Measurements from ENCODE around the gene XXYLT1. TPM values are rescaled to one million over a fixed set of nuclear protein-coding genes. Genes with fewer than 3 reads are reported as not detected.

XXYLT1 gene
- total RNA-seq, 1 experiment from 2014 or later = 29.4 TPM

DNA sequence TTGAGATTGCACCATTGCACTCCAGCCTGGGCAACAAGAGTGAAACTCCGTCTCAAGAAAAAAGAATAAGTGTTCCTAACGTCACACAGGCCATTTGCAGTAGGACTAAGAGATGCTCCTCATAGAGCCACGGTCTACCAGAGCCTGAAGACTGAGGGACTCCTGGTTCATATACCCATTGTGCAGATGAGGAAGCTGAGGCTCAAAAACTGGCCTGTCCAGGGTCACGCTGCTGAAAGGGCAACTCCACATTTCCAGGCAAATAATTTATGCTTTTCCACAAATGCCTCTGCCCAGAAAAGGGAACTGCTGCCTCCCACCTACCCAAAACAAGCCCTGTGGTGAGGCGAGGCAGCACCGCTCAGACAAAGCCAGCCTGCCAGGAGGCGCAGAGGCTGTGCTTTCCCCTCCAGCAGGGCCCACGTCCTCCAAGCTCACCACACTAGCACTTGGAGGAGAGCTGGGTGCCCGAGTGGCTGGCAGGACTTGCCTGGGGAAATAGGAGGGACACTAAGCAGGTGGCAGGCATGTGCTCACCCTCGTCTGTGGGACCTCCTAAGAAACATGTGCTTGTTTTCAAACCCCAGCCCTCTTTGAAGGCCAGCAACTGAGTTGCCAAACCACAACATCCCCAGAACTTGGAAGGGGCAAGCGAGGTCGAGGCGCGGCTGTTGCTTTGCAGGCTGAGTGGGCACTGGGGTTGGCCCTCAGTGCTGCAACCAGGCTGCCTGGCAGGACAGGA is 195.6 kb downstream of the XXYLT1 start:
- in situ Hi-C loops (cut with HindIII; ENCODE audit: low pct_unique_long_range_greater_than_20kb, low sequenced_read_pairs) = no loop called here
- DNase-seq (ENCODE audit: low read depth) = no peak

DNA sequence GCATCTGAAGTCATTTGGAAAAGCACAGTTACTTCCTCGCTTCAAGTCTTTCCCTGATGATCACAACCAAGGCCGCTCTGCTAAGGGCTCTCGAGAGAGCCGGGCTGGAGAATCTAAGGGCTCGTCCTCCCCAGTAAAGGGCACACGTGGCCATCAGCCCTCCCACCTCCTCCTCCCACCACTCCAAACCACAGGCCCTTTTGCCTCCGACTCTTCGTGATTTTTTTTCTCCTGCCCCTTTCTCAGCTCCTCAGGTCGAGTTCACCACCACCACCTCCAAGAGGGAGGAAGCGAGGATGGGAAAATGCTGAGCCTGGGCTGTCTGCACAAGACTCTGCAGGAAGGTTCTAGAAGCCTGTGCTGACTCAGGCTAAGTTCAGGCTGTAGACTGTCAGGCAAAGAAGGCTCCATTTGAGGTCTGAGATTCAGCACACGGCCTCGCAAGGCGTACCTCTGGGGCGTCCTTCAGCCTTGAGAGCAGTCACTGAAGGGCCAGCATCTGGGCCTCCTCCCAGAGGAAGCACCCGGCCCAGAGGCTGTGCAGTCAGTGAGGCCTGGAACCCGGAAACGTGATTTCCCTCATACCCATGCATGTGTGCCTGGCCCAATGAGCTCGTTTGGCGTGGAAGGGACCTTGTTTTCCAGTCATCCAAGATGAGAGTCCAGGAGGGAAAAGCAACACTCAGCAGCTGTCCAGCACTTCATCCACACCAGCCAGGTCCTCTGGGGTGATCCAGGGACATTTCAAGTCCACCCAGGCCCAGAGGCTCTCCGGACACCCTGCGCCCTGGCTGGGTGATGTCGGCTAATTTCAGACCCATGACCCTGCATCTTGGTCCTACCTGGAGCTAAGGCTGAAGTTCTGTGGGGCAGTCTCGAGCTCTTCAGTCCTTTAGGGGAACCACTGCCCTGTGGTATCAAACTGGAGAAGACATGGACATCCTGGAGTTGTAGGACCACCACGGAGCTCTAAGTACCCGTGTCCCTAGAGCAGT is 196.8 kb downstream of the XXYLT1 start:
- no peak for DNase-seq (ENCODE audit: low read depth)
- in situ Hi-C loops (cut with HindIII; ENCODE audit: low pct_unique_long_range_greater_than_20kb, low sequenced_read_pairs) = no loop called here

DNA sequence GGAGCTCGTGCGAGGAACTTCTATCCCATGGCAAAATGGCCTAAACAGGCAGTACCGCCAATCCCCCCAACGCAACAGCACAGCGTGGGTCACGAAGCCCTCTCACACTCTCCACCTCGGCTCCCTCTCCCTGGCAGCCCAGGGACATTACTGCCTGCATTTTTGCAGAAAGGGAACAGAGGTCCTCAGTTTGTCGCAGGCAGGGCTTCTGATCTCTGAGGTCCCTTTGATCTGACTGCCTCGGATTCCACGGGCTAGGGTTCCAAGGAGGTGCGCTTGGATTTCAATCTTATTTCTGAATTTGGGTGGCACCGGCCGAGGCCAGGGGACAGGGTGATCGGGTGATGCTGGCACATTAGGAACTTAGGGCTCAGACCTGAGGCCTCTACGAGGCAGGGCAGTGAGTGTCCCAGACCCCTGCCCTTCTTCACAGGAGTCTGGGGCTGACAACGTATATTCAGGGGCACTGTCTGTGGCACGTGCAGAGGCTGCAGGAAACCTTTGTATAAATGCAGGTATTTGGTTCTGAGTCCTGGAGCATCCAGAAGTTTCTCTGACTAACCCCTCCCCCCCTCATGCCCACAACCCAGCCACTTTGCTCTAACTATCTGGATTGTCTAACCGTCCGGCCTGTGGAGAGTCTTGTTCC is 197.9 kb downstream of the XXYLT1 start:
- in situ Hi-C loops (cut with HindIII; ENCODE audit: low pct_unique_long_range_greater_than_20kb, low sequenced_read_pairs) = no loop called here
- DNase-seq (ENCODE audit: low read depth) = no peak

DNA sequence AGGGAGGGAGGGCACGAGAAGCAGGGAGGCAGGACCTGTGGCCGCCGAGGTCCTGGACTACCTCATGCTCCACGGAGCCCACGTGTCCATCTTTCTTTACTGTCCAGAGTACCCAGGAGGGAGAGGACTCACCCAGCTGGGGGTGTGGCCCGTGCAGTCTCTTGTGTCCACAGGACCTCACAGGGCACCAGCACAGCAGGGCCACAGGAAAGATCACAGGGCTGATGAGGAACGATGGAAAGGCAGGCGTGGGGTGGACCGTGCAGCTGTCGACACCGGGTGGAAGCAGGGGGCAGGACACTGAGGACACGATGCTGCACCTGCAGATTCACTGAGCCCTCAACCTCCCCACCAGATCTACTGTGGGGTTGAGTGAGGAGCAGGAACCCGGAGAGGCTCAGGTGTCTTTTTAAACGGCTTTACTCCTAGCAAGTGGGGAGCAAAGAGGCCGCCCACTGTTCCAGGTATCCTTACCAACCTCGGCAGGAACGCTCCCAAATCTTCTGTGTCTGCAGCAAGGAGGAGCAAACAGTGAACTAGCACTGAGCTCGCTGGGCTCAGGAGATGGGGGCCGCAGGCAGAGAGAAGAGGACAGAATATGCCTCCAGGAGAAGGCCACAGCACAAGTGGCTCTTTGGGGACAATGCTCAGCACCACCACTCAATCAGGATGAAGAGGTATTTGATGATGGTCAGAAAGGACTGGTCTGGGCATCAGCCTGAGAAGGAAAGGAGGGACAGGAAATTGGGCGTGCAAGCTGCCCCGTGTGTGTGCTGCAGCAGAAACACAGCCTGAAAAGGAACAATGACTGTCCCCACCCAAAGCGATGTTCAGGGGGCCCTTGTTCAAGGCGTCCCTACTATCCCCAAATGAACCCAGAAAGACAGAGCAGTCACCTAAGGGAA is 198.8 kb downstream of the XXYLT1 start:
- in situ Hi-C loops (cut with HindIII; ENCODE audit: low pct_unique_long_range_greater_than_20kb, low sequenced_read_pairs) = no loop called here
- DNase-seq (ENCODE audit: low read depth) = no peak

DNA sequence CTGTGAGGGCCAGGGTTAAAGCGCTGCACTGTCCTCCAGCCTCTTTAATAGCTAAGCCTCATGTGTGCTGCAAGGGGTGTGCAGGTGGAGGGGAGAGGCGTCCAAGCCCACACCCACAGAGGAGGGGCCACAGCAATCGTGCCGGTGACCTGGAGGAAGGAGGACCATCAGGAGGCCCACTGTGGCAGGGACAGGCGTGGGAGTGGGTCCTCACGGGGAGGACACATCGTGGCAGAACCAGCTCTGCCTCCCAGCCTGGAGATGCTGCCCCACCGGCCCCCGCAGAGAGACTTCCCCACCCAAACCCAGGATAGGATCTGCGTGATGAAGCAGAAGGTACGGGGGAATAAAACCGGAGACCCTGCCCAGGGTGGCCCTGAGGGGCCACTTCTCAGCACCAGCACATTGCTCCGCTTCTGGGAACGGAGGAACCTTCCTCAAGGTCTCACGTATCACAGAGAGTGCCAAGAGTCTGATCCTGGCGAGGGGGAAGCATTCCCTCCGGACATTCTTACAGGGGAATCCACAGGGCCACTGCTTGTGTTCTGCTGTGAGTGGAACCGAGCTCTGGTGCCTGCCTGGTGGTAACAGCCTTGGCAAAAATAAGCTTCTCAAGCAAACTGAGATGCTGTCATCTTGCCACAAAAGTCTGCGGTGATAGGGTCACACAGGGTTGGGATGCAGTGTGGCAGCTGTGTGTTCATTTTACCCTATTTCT is 199.8 kb downstream of the XXYLT1 start:
- in situ Hi-C loops (cut with HindIII; ENCODE audit: low pct_unique_long_range_greater_than_20kb, low sequenced_read_pairs) = no loop called here
- DNase-seq (ENCODE audit: low read depth) = no peak

DNA sequence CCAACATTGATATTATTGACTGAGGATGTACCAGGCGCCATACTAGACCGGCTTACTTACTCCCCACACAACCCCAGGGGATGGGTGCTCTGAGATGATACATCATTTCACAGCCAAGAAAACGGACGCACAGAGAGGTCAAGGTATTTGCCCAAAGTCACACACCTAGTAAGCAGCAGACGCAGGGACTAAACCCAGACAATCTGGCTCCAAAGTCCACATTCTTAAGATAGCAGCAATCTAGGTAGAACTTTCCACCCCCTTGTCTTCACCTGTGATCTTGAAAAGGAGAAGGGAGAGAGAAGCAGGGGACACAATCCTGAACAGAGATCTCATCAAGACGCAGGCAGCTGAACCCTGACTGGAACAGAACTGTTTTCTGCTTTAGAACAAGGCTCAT is 200.6 kb downstream of the XXYLT1 start:
- in situ Hi-C loops (cut with HindIII; ENCODE audit: low pct_unique_long_range_greater_than_20kb, low sequenced_read_pairs) = no loop called here
- DNase-seq (ENCODE audit: low read depth) = no peak

DNA sequence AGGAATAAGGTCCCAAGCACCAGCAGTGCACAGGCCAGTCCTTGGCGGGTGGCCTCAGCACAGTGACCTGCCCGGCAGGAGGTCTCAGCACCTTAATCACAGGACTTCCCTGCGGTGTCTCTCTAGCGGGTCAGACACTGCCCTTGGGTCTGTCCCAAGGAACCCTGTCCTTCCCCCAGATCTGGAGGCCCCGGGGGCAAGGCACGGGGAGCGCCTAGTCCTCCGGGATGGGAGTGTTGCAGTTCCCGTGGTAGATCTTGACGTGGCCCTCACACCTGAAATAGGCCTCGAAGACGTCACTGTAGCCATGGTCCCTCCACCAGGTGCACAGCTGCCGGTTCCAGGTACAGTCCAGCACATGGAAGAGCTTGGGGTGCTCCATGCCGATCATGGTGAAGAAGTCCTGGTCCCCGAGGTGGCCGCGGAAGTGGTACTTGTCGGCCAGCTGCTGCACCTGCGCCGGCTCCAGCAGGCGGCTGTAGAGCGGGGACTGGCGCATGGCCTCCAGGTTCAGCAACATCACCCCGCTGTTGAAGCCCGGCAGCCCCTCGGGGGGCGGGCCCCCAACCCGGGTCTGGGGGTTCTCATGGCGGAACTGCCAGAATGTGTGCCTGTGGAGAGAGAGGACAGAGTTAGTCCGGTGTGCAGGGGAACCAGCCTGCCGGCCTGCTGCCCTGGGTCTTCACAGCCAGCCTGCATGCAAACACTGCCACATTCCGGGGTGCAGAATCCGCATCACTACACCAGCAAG is 201.3 kb downstream of the XXYLT1 start:
- in situ Hi-C loops (cut with HindIII; ENCODE audit: low pct_unique_long_range_greater_than_20kb, low sequenced_read_pairs) = no loop called here
- DNase-seq (ENCODE audit: low read depth) = no peak

DNA sequence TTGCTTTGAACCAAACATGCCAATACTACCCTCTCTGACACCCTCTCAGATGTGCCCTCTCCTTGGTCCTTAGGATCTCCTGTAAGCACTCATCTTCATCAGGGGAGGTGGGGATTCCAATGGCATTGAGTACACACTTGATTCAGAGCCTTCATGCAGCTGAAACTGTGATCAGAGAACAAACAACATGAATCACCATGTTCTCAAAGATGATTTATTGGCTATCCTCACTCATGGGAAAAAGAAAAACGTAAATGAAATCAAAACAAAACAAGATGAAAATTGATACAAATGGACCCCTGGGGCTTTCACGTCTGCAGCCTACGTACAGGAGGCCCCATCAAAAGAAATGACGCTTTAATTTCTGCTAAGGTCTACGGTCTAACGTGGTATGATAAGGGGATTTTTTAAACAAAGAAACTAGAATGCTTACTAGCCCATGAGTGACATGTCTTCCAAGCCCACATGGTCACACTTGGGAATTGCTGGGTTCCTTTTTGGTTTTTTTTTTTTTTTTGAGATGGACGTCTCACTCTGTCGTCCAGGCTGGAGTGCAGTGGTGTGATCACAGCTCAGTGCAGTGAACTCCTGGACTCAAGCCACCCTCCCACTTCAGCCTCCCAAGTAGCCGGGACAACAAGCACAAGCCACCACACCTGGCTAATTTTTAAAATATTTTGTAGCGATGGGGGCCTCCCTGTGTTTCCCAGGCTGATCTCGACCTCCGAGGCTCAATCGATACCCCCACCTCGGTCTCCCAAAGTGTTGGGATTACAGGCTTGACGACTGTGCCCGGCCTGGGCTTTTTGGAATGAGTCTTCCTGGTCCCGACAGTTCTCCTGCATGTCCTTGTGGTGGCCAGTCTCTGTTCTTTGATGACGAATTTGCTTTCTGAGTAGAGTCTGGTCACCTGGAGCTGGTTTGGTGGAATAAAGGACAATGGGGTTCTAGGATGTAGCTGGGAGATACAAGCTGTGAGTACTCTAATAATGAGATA is 202.6 kb downstream of the XXYLT1 start:
- in situ Hi-C loops (cut with HindIII; ENCODE audit: low pct_unique_long_range_greater_than_20kb, low sequenced_read_pairs) = no loop called here

DNA sequence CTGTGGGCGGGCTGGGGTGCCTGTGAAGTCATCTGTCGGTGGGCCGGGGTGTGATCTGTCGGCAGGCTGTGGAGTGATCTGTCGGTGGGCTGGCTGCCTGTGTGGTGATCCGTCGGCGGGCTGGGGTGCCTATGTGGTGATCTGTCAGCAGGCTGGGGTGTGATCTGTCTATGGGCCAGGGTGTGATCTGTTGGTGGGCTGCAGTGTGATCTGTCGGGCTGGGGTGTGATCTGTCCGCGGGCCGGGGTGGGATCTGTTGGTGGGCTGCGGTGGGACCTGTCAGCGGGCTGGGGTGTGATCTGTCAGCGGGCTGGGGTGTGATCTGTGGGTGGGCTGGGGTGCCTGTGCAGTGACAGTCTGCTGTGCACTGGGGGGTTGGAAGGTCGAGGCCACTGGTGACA is 204.5 kb downstream of the XXYLT1 start:
- in situ Hi-C loops (cut with HindIII; ENCODE audit: low pct_unique_long_range_greater_than_20kb, low sequenced_read_pairs) = no loop called here
- DNase-seq (ENCODE audit: low read depth) = no peak

More for the DNA sequence above, 202.6 kb downstream of the XXYLT1 start:
- DNase-seq (ENCODE audit: low read depth) = no peak

DNA sequence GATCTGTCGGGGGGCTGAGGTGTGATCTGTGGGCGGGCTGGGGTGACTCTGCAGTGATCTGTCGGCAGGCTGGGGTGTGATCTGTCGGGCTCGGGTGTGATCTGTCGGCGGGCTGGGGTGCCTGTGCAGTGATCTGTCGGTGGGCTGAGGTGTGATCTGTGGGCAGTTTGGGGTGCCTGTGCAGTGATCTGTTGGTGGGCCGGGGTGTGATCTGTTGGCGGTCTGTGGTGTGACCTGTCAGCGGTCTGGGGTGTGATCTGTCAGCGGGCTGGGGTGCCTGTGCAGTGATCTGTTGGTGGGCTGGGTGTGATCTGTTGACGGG is 205.1 kb downstream of the XXYLT1 start:
- no peak for DNase-seq (ENCODE audit: low read depth)
- in situ Hi-C loops (cut with HindIII; ENCODE audit: low pct_unique_long_range_greater_than_20kb, low sequenced_read_pairs) = no loop called here

DNA sequence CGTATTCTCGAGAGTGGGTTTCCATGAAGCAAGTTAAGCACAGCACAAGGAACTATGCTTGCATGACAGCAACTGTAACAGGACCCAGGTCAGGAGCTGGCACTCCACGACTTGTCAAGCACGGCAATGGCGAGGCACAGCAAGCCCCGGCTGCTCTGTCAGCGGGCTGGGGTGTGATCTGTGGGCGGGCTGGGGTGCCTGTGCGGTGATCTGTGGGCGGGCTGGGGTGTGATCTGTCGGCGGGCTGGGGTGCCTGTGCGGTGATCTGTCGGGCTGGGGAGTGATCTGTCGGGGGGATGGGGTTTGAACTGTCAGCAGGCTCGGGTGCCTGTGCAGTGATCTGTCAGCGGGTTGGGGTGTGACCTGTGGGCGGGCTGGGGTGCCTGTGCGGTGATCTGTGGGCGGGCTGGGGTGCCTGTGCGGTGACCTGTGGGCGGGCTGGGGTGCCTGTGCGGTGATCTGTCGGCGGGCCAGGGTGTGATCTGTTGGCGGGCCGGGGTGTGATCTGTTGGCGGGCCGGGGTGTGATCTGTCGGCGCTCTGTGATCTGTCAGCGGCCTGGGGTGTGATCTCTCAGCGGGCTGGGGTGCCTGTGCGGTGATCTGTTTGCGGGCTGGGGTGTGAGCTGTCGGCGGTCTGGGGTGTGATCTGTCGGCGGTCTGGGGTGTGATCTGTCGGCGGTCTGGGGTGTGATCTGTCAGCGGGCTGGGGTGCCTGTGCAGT is 205.7 kb downstream of the XXYLT1 start:
- in situ Hi-C loops (cut with HindIII; ENCODE audit: low pct_unique_long_range_greater_than_20kb, low sequenced_read_pairs) = no loop called here
- no peak for DNase-seq (ENCODE audit: low read depth)

DNA sequence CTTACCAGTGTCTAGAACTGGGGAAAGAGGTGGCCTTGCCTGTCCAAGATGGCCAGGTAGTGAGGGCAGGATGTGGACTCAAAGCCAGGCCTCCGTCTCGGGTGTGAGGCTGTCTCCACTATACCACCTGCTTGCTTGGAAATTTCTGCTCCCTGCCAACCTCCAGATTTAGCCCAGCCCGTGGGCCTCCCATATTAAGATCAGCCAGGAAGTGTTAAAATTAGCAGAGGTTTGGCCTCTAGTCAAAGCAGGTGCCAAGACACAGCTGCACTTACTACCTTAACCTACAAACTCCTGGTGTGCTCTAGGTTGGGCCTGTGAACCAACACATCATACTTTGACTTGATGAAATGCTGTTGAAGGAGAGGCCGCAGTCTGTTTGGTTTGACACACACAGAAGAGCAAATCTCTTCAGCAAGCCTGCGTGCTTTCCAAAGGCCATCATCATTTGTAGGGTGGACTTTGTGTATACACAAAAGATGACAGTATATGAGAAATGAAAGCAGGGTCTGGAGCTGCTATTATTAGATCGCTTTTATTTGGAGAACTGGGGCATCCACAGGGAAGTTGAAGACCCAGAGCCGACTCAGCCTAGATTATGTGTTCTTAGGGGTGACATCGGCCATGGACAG is 206.5 kb downstream of the XXYLT1 start:
- no peak for DNase-seq (ENCODE audit: low read depth)
- in situ Hi-C loops (cut with HindIII; ENCODE audit: low pct_unique_long_range_greater_than_20kb, low sequenced_read_pairs) = no loop called here

DNA sequence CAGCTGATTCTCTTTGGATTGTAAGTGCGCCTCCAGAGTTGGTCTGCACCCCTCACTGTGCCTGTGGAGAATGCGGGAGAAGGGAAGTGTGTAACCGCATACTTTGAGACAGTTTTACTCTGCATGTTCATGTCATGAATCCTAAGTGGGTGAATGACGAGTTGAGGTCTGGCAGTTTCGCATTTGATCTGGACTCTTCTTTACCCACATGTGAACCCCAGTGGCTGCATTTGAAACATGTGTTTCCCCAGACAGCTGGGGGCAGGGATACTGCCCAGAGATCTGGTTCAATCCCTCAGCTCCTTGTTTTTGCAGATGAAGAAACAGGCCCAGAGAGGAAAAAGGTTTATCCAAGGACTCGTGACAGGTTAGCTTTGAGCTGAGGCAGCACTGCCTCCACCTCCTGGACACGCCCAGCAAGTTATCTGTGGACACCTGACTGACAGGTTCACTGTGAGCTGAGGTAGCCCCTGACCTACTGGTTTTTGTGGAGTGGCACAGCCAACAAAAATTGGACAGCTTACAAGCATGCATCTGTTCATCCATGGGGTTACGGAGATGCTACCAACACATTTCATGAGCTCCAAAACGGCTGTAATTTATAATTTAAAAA is 207.3 kb downstream of the XXYLT1 start:
- in situ Hi-C loops (cut with HindIII; ENCODE audit: low pct_unique_long_range_greater_than_20kb, low sequenced_read_pairs) = no loop called here
- no peak for DNase-seq (ENCODE audit: low read depth)

DNA sequence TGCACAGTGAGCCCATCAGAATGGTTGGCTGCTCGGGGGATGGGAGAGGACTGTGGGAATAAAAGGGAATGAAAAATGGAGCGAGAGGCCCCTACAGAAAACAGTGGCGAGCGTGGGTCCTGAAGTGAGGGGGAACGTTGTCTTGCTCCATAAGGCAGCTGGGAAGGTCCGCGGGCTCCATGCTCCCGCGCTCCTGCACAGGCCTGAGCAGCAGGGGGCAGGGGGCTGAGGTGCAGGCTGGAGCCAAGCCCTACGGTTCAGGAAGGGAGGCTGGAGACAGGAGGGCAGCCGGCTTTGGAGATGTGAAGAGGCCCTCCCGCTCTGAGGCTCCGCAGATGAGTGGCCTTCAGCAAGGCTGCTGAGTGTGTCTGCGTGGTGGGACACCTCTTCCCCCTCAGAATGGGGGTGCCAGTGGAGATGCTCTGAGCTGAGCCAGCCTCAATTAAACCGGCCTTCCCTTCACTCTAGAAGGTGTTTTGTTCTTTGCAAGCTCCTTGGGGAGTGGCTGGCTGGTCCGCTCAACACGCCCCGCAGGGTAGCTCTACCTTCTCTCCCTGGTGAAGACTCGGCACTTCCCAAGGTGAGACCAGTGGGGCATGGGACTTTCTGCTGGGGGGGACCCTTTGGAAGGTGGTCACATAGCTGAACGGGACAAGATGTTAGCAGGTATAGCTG is 208.0 kb downstream of the XXYLT1 start:
- no peak for DNase-seq (ENCODE audit: low read depth)
- in situ Hi-C loops (cut with HindIII; ENCODE audit: low pct_unique_long_range_greater_than_20kb, low sequenced_read_pairs) = no loop called here
